GM18511 (cell line): ENCODE data around the gene MORC3.
"Not testable (repeated sequence)": the region's sequence is repeated elsewhere in the genome, so short reads cannot be mapped to it uniquely, and the experiment has no call there.

ENCODE experiments used
- ATAC-seq: cut with Tn5 transposase; IDR thresholded peaks from one replicate; pipeline ENCODE4 v1.9.1; 2021; ENCODE audit warnings: mild to moderate bottlenecking, moderate library complexity; ENCODE audit not compliant: unreplicated experiment

Gene MORC3

DNA sequence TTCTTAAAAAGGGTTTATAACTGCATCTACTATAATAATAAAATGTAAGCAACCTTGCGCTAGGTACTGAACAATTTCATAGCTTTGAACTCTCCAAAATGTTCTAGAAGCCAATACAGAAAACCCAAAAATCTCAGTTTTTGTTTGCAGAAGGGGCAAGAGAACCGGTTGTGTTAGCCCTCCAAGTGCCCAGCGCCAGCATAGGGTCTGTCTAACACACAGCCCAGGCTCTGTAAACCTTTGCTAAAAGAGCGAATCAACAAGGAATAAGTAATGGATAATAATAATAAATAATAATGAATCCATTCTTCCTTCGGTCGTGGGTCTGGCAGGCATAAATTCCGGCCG lies 64.9 kb downstream of the MORC3 start:
- peak; percentile 6 for ATAC-seq

DNA sequence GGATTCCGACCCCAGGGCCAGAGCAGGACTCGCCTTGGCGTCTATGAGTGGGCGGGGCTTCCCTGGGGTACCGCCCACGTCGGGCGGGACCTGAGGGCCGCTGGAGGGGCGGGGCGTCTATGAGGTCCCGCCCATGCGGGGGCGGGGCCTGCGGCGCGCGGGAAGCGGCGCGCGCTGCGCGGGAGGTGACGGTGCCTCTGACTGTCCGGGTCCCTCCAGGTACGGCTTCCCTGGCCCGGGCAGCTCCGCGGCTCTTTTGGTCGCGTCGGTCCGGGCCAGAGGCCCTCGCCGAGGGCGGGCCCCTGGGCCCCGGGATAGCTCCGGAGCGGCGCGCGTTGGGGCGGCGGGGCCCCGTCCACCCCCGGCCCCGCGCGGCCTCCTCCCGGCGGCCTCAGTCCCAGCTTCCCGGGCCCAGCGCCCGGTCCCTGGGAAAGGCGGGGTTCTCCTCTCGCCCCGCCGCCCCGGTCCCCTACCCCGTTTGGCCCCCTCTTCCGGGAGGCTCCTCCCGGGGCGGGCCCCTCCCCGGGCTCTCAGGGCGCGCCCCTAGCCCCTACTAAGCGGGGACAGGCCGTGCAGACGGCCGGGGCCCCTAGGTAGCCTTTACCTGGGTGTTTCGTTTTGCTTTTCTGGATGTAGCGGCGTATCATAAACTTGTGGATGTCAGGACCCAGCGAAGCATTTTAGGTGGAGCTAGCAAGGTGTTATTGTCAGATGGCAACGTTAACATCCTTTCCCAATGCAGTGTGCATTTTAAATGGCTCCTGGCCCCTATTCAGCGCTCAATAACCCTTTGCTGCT lies 65.4 kb downstream of the MORC3 start, which contains the start of gene CHAF1B:
Gene CHAF1B, plus strand, starts transcription at position 160 of the 798 bp plus-strand sequence. CDS start 745 bp downstream, outside the sequence.
- ATAC-seq, result peak; percentile 89

DNA sequence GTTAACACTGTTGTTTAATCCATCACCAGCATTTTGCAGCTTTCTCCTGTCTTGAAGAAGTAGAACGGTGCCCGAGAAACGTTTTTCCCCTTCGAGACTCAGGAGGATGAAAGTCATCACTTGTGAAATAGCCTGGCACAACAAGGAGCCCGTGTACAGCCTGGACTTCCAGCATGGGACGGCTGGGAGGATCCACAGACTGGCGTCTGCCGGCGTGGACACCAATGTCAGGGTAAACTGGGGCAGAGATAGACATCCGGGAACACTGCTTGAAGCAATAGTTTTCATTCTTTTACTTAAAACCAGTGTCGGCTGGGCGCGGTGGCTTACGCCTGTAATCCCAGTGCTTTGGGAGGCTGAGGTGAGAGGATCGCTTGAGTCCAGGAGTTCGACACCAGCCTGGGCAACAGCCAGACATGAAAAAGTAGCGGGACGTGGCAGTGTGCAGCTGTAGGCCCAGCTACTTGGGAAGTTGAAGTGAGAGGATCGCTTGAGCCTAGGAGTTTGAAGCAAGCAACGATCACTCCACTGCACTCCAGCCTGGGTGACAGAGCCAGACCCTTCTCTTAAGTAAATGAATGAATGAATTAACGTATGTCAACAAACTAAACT lies 66.1 kb downstream of the MORC3 start:
- no peak for ATAC-seq

DNA sequence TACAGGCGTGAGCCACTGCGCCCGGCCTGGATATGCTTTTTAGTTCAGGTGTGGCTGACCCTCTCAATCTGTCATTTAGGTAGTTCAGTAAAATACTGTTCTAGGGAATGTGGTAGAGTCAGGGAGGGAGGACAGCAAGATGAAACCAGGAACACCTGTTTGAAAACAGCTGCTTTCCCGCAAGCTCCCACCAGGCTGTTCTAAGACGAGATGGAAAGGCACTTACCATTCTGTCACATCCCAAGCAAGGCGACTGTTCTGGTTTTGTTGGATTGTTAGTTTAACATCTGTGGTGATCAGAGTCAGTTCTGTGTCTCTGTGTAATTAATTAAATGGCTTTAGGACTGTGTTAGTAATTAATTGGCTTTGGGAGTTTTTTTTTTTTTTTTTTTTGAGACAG lies 68.1 kb downstream of the MORC3 start:
- ATAC-seq, result no peak

DNA sequence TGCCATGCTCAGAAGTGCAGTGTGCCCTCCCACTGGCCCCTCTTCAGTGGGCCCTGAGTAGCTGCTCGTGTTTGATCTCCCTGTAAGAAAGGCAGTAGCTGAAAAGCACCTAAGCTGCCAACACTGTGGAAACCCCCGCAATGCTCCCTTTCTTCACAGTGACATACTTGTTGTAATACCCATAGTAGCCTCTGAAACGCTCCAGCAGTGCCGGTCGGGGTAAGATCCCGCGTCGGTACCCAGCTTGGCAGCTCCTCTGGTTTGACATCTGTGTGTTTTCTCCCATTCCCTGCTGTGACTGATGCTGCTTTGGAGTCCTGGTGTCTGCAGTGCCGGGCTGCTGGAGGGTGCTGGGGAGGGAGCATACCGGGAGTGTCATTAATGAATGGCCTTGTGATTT lies 68.8 kb downstream of the MORC3 start:
- ATAC-seq, result no peak

DNA sequence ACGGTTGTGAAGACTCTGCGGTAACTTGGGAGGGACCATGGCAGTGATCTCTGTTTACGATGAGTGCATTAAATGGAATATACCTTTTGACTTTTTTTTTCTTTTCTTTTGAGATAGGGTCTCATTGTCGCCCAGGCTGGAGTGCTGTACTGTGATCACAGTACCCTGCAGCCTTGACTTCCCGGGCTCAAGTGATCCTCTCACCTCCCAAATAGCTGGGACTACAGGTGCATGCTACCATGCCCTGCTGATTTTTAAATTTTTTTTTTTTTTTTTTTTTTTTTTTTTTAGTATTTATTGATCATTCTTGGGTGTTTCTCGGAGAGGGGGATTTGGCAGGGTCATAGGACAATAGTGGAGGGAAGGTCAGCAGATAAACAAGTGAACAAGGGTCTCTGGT lies 71.7 kb downstream of the MORC3 start:
- not testable (repeated sequence) for ATAC-seq

DNA sequence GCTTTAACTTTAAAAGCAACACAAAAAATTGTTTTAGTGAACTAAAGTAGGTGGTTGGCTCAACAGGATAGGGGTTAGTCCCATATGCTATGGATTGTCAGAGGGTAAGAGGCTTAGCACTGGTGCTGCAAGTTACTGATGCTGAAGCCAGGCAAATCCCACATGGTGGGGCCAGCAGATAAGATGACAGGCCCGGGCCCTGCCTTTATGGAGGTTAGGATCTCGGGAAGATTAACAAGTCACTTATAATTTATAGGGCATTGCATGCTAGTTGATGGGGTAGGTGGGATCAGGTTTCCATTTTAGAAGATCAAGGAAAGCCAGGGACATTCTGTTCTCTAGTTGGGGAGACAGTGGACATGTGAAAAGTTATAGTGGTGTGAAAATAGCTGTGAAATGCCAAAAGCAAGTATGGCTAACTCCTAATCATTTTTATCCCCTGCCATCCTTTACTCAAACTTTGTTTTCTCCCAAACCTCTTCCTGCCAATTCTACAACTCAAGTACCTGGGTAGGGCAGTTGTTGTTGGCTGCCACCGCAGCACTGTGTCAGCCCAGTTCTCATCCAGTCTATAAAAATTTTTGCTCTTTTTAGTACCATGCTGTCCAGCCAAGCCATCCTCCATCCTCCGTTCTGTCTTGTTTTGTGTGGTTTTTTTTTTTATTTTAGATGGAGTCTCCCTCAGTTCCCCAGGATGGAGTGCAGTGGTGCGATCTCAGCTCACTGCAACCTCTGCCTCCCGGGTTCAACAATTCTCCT lies 75.5 kb downstream of the MORC3 start:
- ATAC-seq, result no peak

DNA sequence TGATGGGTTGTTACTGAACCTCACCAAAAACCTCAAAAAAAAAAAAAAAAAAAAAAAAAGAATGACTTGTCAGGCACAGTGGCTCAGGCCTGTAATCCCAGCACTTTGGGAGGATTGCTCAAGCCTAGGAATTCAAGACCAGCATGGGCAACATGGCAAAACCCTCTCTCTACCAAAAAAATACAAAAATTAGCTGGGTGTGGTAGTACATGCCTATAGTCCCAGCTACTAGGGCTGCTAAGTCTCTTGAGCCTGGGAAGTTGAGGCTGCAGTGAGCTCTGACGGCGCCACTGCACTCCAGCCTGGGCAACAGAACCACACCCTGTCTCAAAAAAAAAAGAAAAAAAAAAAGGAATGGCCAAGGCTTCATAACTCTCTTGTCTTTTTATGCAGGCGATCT lies 76.3 kb downstream of the MORC3 start:
- ATAC-seq, result no peak

DNA sequence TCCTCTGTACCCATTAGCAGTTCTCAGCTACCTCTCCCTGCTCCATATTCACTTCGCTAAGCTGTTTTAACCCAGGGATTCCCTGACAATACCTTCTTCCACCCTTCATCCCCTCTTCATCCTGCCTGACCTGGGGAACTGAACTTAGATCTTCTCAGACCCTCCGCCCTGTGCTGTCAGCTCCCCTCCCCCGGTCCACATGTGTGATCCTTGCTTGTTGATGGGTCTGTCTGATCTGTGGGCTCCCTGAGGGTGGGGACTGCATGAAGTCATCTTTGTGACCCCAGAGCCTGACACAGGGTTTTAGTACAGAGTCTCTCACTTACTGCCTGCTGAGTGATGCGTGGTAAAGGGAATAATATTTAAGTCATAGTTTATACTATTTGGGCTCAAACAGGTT lies 77.0 kb downstream of the MORC3 start:
- ATAC-seq, result no peak

DNA sequence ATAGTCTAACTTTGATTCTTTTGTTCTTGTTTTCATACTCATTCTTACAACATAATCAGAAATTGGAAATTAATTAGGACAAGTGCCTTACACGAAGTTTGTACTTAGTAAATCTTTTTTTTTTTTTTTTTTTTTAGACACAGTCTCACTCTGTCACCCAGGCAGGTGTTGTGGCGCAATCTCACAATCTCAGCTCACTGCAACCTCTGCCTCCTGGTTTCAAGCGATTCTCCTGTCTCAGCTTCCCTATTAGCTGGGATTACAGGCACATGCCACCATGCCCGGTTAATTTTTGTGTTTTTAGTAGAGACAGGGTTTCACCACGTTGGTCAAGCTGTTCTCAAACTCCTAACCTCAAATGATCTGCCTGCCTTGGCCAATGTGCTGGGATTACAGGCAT lies 77.6 kb downstream of the MORC3 start:
- ATAC-seq, result no peak

DNA sequence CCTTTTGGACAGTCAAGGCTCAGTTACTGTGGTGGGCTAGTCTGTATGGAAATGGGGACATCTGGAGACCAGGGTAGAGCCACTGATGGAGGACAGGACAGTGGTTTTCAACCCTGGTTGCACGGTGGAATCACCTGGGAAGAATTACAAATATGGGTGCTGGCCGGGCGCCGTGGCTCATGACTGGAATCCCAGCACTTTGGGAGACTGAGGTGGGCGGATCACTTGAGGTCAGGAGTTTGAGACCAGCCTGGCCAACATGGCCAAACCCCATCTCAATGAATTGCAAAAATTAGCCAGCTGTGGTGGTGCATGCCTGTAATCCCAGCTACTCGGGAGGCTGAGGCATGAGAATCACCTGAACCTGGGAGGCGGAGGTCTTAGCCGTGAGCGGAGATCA lies 79.7 kb downstream of the MORC3 start:
- ATAC-seq, result not testable (repeated sequence)

DNA sequence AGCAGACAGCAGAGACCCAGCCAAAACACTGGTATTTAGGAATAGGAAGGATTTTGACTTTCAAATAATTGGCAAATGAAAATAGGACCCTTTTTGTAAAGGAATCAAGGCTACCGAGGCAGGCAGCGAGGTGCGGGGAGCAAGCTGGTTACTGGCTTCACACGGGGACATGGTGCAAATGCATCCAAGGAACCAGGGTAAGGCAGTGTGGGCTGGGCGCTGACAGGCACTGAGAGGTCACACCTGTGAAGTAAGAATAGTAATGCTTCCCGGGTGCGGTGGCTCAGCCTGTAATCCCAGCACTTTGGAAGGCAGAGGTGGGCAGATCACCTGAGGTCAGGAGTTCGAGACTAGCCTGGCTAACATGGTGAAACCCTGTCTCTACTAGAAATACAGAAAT lies 80.7 kb downstream of the MORC3 start:
- ATAC-seq, result no peak

DNA sequence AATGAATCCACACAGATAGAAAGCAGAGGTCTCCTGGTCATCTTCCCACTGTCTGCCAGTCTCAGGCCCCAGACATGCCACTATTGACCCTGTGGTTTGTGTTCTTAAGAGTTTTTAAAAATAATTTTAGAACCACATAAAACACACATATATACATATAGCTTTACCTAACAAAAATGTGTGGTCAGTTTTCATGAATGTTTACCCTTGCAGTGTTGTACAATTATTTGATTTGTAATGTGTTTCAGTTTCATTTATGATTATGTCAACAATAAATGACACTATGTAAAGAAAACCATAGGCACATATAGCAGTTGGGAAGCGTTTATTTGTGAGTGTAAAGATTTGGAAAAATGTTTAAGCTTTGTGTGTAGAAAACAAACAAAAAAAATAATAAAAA lies 82.3 kb downstream of the MORC3 start:
- no peak for ATAC-seq

DNA sequence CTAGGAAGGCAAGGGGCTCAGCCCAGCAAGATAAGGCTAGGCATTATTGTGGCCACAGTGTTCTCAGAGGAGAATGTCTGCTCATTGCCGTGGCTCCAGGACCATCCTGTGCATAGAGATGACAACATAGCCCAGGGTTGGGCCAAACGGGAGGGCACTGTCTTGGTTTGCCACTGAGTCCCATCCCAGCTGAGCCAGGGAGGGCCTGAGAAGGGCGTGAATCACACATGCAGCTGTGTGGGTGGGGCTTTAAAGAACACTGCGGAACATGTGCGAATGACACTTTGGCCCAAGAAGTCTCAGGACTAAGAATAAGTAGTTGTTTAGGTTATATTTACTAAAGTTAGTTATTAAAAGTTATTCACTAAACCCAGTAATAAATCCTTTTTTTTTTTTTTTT lies 83.7 kb downstream of the MORC3 start:
- no peak for ATAC-seq

DNA sequence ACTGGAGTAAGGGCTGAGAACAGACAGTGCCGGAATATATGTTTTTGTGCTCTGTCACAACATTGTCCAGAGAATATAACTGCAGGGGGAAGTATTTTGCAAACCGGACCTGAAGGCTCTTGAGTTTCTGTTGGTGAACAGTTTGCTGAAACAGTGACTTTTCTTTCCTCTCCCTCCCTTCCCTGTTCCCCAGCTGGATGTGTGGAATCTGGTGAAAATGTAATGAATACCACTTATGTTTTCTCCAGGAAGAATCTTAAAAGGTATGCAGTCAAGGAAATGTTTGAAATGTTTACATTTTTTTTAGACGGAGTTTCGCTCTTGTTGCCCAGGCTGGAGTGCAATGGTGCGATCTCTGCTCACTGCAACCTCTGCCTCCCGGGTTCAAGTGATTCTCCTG lies 88.6 kb downstream of the MORC3 start:
- ATAC-seq, result no peak

DNA sequence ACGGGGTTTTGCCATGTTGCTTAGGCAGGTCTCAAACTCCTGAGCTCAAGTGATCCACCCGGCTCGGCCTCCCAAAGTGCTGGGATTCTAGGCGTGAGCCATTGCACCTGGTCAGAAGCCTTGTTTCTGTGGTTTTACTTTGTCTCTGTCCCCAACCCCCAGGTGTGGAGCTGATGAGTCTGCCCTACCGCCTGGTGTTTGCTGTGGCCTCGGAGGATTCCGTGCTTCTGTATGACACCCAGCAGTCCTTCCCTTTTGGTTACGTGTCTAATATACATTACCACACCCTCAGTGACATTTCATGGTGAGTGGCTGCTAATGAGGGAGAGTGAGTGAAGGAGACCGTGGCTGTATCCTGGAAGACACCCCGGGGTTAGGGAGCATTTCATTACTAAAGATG lies 91.3 kb downstream of the MORC3 start:
- no peak for ATAC-seq

DNA sequence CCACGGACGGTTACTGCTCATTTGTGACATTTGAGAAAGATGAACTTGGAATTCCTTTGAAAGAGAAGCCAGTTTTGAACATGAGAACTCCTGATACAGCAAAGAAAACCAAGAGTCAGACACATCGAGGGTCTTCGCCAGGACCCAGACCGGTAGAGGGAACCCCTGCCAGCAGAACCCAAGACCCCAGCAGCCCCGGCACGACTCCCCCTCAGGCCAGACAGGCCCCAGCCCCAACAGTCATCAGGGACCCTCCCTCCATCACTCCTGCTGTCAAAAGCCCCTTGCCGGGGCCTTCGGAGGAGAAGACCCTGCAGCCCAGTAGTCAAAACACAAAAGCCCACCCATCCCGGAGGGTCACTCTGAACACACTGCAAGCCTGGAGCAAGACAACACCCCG lies 92.9 kb downstream of the MORC3 start:
- no peak for ATAC-seq

DNA sequence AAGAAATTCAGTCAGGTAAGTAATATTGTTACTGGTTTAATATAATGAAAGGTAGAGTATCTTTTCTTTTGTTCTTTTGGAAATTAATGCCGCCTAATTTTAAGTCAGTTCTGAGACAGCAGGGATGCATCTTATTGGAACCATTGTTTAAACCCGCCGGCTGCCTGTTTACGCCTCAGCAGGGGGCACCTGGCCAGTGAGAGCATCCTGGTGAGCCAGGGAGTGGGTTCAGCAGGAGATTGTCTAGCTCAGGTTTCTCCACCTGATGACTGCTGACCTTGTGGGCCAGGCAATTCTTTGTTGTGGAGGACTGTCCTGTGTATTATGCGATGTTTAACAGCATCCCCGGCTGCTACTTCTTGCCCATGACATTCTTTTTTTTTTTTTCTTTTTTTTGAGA lies 95.4 kb downstream of the MORC3 start:
- ATAC-seq, result no peak

DNA sequence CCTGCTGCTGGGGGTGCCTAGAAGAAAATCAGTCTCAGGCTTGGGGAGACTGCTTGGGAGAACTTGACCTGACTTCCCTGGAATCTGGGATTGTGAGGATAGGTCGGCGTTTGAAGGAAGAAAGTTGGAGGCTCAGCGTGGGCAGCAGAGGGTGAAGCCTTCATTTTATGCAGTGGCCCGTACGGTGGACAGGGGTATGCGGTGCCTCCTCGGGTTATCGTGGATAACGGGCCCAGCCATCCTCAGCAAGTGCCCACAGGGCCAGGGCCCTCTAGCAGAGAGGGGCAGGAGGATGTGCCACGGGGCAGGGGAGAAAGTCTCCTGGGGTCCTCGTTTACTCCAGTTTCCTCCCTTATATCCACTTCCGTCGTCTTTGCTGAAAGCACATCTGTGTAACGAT lies 99.2 kb downstream of the MORC3 start:
- ATAC-seq, result no peak

DNA sequence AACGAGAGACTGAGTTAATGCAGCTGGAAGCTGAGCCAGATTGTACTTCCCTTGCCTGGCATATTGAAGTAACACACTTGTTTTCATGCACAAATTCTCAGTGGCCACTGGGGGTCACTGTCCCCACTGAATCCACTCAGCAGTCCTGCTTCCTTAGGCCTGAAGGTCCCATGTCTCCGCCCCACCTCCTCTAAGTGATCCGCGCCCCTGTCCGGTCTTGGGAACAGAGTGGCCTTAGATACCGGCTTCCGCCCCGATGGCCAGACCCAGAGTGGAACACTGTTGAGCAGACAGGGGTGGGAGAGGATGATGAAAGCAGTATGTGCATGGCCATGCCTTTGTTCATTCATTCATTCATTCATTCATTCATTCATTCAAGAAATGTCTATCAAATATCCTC lies 100.0 kb downstream of the MORC3 start:
- ATAC-seq, result no peak

DNA sequence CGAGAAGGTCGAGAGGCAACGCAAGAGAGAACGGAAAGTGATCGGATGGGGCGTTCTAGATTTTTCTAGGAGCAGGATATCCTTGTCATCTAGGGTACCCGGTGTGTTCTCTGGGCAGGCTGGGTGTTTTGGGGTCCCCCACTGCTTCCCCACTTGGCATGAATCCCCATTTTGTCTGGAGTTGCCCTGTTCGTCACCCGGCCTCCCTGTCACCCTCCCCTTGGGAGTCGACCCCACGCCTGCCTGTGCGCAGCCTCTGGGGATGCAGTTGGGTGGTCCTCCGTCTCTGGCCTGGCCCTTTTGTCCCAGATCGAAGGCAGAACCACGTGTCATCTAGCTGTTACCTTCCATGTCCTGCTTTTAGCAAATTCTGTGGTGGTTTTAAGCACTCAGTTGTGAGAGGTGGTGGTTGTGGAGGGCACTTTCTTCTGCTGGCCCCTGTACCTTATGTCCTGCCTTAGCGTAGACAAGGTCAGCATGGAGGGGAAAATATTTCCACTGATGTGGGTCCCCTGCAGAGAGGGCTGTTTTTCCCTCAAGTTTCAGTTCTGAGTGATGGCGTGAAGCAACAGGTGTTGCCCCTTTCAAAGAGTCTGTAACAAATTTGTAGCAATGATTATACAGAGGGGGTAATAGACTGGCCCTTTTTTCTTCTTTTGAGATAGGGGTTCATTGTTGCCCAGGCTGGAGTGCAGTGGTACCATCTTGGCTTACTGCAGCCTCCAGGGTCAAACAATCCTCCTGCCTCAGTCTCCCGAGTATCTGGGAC lies 100.8 kb downstream of the MORC3 start:
- ATAC-seq, result no peak
